ENCODE results near the gene HSPB7. TPM values are rescaled to one million over a fixed set of nuclear protein-coding genes. Genes with fewer than 3 reads are reported as not detected.
"Not testable (repeated sequence)": the region's sequence is repeated elsewhere in the genome, so short reads cannot be mapped to it uniquely, and the experiment has no call there.

HSPB7 gene
- total and polyA plus RNA-seq, 12 donors, result 4,333 to 6,425 (median 4,947) TPM

GRCh38 chr1:16061266-16061665, 43.4 kb upstream of the HSPB7 start:
- Histone ChIP-seq H3K27ac (no peak overlapping the region), H3K4me1 (peaks cover 0 to 17% (median 6%) of the 10 kb centered on the region in 9 donors), H3K36me3 (no peaks in the 10 kb centered on the region), H3K4me3 (no peak overlapping the region), H3K27me3 (no peaks in the 10 kb centered on the region), H3K9me3 (no peaks in the 10 kb centered on the region)
- ATAC-seq, result no peak
- DNase-seq, result no peak
- TF ChIP-seq CTCF (IDR thresholded peaks at IDR 0.05), result no peak
- WGBS, 2 donors, result 94 to 97% methylated on average over 3 of the region's 3 CpGs
- intact Hi-C loops (cut with DNase I), result no loop called here

GRCh38 chr1:16058394-16059120, 40.7 kb upstream of the HSPB7 start:
- not testable (repeated sequence) for H3K36me3 ChIP-seq, H3K4me3 ChIP-seq, DNase-seq, H3K4me1 ChIP-seq, H3K27me3 ChIP-seq, H3K9me3 ChIP-seq, H3K27ac ChIP-seq
- intact Hi-C loops (cut with DNase I), result loop anchor here in 3 of 10 donors (5.0 kb wide), 1 partner anchor 266 kb away; no protein-coding TSS in a partner anchor
- ATAC-seq, result peak in 1 of 8 donors; percentile 4
- WGBS, 2 donors, result 68 to 72% methylated on average over 16 to 17 of the region's 20 CpGs

- H3K9me3 ChIP-seq, result not testable (repeated sequence)
- peak in 6 of 8 donors; percentile 1 to 28 (median 12) for ATAC-seq
These were observed 39.6 kb upstream of the HSPB7 start for GRCh38 chr1:16057314-16057915.

GRCh38 chr1:16056521-16056912, 38.7 kb upstream of the HSPB7 start:
- H3K4me3 ChIP-seq, H3K27me3 ChIP-seq, H3K4me1 ChIP-seq, H3K36me3 ChIP-seq, ATAC-seq, H3K27ac ChIP-seq, DNase-seq, H3K9me3 ChIP-seq: not testable (repeated sequence)
- intact Hi-C loops (cut with DNase I), result loop anchor here in 6 of 10 donors (1.0 to 5.0 kb wide), 5 partner anchors 24 to 264 kb away; no protein-coding TSS in a partner anchor
- WGBS, 2 donors, result 82 to 83% methylated on average over 3 of the region's 4 CpGs

More at GRCh38 chr1:16057314-16057915, 39.6 kb upstream of the HSPB7 start:
- not testable (repeated sequence) for H3K27me3 ChIP-seq, H3K36me3 ChIP-seq, H3K4me3 ChIP-seq, H3K27ac ChIP-seq, H3K4me1 ChIP-seq, DNase-seq
- intact Hi-C loops (cut with DNase I), result loop anchor here in 6 of 10 donors (1.0 to 5.0 kb wide), 5 partner anchors 24 to 265 kb away; no protein-coding TSS in a partner anchor
- 63 to 72% methylated on average over 7 of the region's 7 CpGs for WGBS, 2 donors

GRCh38 chr1:16055613-16056520, 38.0 kb upstream of the HSPB7 start:
- TF ChIP-seq CTCF (IDR thresholded peaks at IDR 0.05), result peak; percentile 74 to 95 (median 90)
- DNase-seq (peak; percentile 83), ATAC-seq (peak; percentile 69 to 89 (median 84))
- Histone ChIP-seq H3K27me3 (no peaks in the 10 kb centered on the region), H3K4me3 (no peak overlapping the region), H3K9me3 (no peaks in the 10 kb centered on the region), H3K27ac (no peak overlapping the region), H3K4me1 (peaks cover 0 to 7% (median 0%) of the 10 kb centered on the region in 9 donors), H3K36me3 (no peaks in the 10 kb centered on the region)
- WGBS, 2 donors, result 36 to 43% methylated on average over 18 of the region's 18 CpGs
- intact Hi-C loops (cut with DNase I), result loop anchor here in 8 of 10 donors (1.0 to 5.0 kb wide), 5 partner anchors 23 to 264 kb away; no protein-coding TSS in a partner anchor
